GM23248 (cell line): ENCODE results near the gene RNF186. TPM values are rescaled to one million over a fixed set of nuclear protein-coding genes. Genes with fewer than 3 reads are reported as not detected.
A peak's percentile ranks its signal among the peaks of the same experiment; 100 is the strongest.

ENCODE experiments used
- DNase-seq: peaks from one replicate; pipeline ENCODE4 v3.0.0-alpha.2; 2015
- H2AFZ ChIP-seq: fragments of 200-600 bp; sonication (generic); 2 replicates; pipeline ENCODE4 v1.6.1; 2016; ENCODE audit warnings: antibody characterized with exemption
- H3F3A ChIP-seq: fragments of 200-600 bp; sonication (generic); 2 replicates; pipeline ENCODE4 v1.6.1; 2016; ENCODE audit warnings: mild to moderate bottlenecking, antibody characterized with exemption, mixed run types; ENCODE audit not compliant: insufficient read depth
- H3K27ac ChIP-seq: fragments of 200-600 bp; sonication (generic); 2 replicates; pipeline ENCODE4 v1.5.1; 2016; ENCODE audit warnings: mild to moderate bottlenecking
- H3K27me3 ChIP-seq: fragments of 200-600 bp; sonication (generic); replicated peaks from 2 replicates; pipeline ENCODE4 v1.6.1; 2016; ENCODE audit warnings: mild to moderate bottlenecking; ENCODE audit not compliant: insufficient read depth
- H3K36me3 ChIP-seq: fragments of 200-600 bp; sonication (generic); 2 replicates; pipeline ENCODE4 v1.6.1; 2016; ENCODE audit warnings: low read depth, mild to moderate bottlenecking
- H3K4me1 ChIP-seq: fragments of 200-600 bp; sonication (generic); 2 replicates; pipeline ENCODE4 v1.6.1; 2016; ENCODE audit warnings: mild to moderate bottlenecking; ENCODE audit not compliant: insufficient read depth
- H3K4me2 ChIP-seq: fragments of 200-600 bp; sonication (generic); one replicate; pipeline ENCODE4 v1.6.1; 2016; ENCODE audit warnings: mild to moderate bottlenecking; ENCODE audit not compliant: unreplicated experiment
- H3K4me3 ChIP-seq: fragments of 200-600 bp; sonication (generic); 2 replicates; pipeline ENCODE4 v1.5.1; 2016; ENCODE audit warnings: mild to moderate bottlenecking
- H3K79me2 ChIP-seq: fragments of 200-600 bp; sonication (generic); 2 replicates; pipeline ENCODE4 v1.6.1; 2016; ENCODE audit warnings: mild to moderate bottlenecking; ENCODE audit not compliant: insufficient read depth
- H3K9ac ChIP-seq: fragments of 200-600 bp; sonication (generic); 2 replicates; pipeline ENCODE4 v1.6.1; 2016; ENCODE audit warnings: mild to moderate bottlenecking
- H3K9me2 ChIP-seq: fragments of 200-600 bp; sonication (generic); 2 replicates; pipeline ENCODE4 v1.6.1; 2016; ENCODE audit warnings: mixed run types, mild to moderate bottlenecking, moderate library complexity; ENCODE audit not compliant: insufficient read depth
- H3K9me3 ChIP-seq: fragments of 200-600 bp; sonication (generic); one replicate; pipeline ENCODE4 v1.6.1; 2017; ENCODE audit warnings: low read depth
- H4K20me1 ChIP-seq: fragments of 200-600 bp; sonication (generic); 2 replicates; pipeline ENCODE4 v1.6.0; 2016; ENCODE audit not compliant: insufficient read depth
- EZH2 ChIP-seq: fragments of 200-600 bp; sonication (generic); IDR thresholded peaks from 2 replicates; pipeline ENCODE4 v1.6.1; 2018; ENCODE audit warnings: antibody characterized with exemption, mild to moderate bottlenecking; ENCODE audit not compliant: insufficient read depth, poor library complexity, severe bottlenecking
- EZH2phosphoT487 ChIP-seq: fragments of 200-600 bp; sonication (generic); IDR thresholded peaks from 2 replicates; pipeline ENCODE4 v1.6.1; 2018; ENCODE audit warnings: antibody characterized with exemption, moderate library complexity, mild to moderate bottlenecking, low read depth; ENCODE audit not compliant: insufficient read depth
- WGBS, 2 experiments: methylation state at CpG; one replicate each; pipeline ENCODE4 v1.1.6; 2015 to 2017; ENCODE audit warnings: low lambda C conversion rate in 2 of 2, low coverage in 1 of 2; ENCODE audit errors: missing lambda C conversion rate in 2 of 2; 5-methylcytosine and 5-hydroxymethylcytosine counted together
- in situ Hi-C: fragments of 300-500 bp; cut with MboI; formaldehyde crosslinking; loops from 2 replicates; pipeline ENCODE4 v1.15.0; 2020
- polyA plus RNA-seq: library from polyadenylated mRNA; unstranded; fragments of >200 nt; fragmentation: Nextera tagmentation; extraction: Ambion mirVana; gene quantifications from 2 replicates; pipeline ENCODE4 v1.2.1, GENCODE V29; 2016
- total RNA-seq: library from RNA; depleted of rRNA; stranded (reverse); fragments of >200 nt; shearing (Covaris generic); gene quantifications from 2 replicates; pipeline ENCODE4 v1.2.3, GENCODE V29; 2014

The RNF186 gene
- total and polyA plus RNA-seq, 2 experiments from 2014 or later, result not detected

DNA sequence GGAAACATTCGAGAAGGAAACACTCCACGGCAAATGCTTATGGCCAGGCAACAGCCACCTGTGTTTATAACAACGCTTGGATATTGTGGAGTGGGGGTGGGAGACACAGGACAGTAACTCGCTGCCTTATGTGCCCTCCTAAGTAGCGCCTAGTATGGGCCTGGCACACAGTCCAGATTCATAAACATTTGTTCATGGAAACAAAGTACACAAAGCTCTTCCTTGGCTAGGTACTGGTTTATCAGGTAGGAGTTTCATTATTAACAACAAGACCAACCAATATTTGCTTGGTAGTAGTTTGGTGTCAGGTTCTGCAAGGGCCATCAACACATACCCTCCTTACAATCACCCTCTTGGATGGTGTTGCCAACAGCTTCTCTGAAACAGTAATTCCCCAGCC, 38.8 kb downstream of the RNF186 start:
- no peaks in the 10 kb centered on the region for H3K27me3 ChIP-seq
- no peak overlapping the region for H3K27ac ChIP-seq
- in situ Hi-C loops, result no loop called here
- DNase-seq, result no peak
- no peak overlapping the region for H3K9ac ChIP-seq
- H3K79me2 ChIP-seq, result no peaks in the 10 kb centered on the region
- WGBS, 2 experiments, result 84 to 88% methylated on average over 5 of the region's 5 CpGs
- no peak overlapping the region for H3K4me2 ChIP-seq
- H3K36me3 ChIP-seq, result no peaks in the 10 kb centered on the region; the same call in 1 of the 2 replicates
- no peaks in the 10 kb centered on the region for H4K20me1 ChIP-seq
- H2AFZ ChIP-seq, result no peak overlapping the region
- H3F3A ChIP-seq, result no peaks in the 10 kb centered on the region
- no peaks in the 10 kb centered on the region for H3K9me3 ChIP-seq
- TF ChIP-seq EZH2phosphoT487, result no peak
- no peak for TF ChIP-seq EZH2
- no peaks in the 10 kb centered on the region for H3K9me2 ChIP-seq
- H3K4me3 ChIP-seq, result no peak overlapping the region
- H3K4me1 ChIP-seq, result no peaks in the 10 kb centered on the region

DNA sequence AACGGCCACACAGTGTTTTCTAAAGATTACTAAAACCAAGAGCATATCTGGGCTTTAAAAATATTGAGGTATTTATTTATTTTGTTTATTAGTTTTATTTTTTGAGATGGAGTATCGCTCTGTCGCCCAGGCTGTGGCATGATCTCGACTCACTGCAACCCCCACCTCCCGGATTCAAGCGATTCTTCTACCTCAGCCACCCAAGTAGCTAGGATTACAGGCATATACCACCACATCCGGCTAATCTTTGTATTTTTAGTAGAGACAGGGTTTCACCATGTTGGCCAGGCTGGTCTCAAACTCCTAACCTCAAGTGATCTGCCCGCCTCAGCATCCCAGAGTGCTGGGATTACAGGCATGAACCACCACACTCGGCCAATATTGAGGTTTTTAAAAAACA, 39.3 kb downstream of the RNF186 start:
- H3K9me2 ChIP-seq, result no peaks in the 10 kb centered on the region
- H4K20me1 ChIP-seq, result no peaks in the 10 kb centered on the region
- no peak overlapping the region for H3K27ac ChIP-seq
- no peaks in the 10 kb centered on the region for H3K79me2 ChIP-seq
- no peaks in the 10 kb centered on the region; the same call in 1 of the 2 replicates for H3K36me3 ChIP-seq
- no peaks in the 10 kb centered on the region for H3K4me1 ChIP-seq
- H2AFZ ChIP-seq, result no peak overlapping the region
- no peak overlapping the region for H3K4me3 ChIP-seq
- DNase-seq, result no peak
- in situ Hi-C loops, result no loop called here
- H3K9me3 ChIP-seq, result no peaks in the 10 kb centered on the region
- H3K9ac ChIP-seq, result no peak overlapping the region
- TF ChIP-seq EZH2 (no peak), EZH2phosphoT487 (no peak)
- no peaks in the 10 kb centered on the region for H3F3A ChIP-seq
- 96 to 98% methylated on average over 9 of the region's 9 CpGs for WGBS, 2 experiments
- H3K4me2 ChIP-seq, result no peak overlapping the region
- H3K27me3 ChIP-seq, result no peaks in the 10 kb centered on the region

DNA sequence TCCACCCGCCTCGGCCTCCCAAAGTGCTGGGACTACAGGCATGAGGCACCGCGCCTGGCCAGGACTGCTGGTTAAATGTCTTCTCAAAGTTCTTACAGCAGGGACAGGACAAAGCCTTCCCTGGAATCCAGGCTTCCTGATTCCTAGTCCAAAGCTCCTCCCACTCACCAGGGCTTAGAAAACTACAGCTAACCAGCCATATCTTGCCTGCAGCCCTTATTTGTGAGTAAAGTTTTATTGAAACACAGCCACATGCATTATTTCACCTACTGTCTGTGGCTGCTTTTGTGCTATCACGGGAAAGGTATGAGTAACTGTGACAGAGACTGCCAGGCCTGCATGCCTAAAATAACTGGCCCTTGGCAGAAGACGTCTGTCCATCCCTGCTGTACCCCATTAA, 39.8 kb downstream of the RNF186 start:
- H3K9me3 ChIP-seq, result no peaks in the 10 kb centered on the region
- no peak overlapping the region for H3K4me3 ChIP-seq
- peak; percentile 16 for DNase-seq
- H3F3A ChIP-seq, result no peaks in the 10 kb centered on the region
- no peaks in the 10 kb centered on the region; the same call in 1 of the 2 replicates for H3K36me3 ChIP-seq
- TF ChIP-seq EZH2 (no peak), EZH2phosphoT487 (no peak)
- H3K9ac ChIP-seq, result no peak overlapping the region
- H3K4me2 ChIP-seq, result no peak overlapping the region
- H3K4me1 ChIP-seq, result no peaks in the 10 kb centered on the region
- no peaks in the 10 kb centered on the region for H3K79me2 ChIP-seq
- no peaks in the 10 kb centered on the region for H3K9me2 ChIP-seq
- in situ Hi-C loops, result no loop called here
- no peak overlapping the region for H3K27ac ChIP-seq
- WGBS, 2 experiments, result 75 to 79% methylated on average over 6 of the region's 6 CpGs
- no peaks in the 10 kb centered on the region for H3K27me3 ChIP-seq
- H4K20me1 ChIP-seq, result no peaks in the 10 kb centered on the region
- H2AFZ ChIP-seq, result no peak overlapping the region

DNA sequence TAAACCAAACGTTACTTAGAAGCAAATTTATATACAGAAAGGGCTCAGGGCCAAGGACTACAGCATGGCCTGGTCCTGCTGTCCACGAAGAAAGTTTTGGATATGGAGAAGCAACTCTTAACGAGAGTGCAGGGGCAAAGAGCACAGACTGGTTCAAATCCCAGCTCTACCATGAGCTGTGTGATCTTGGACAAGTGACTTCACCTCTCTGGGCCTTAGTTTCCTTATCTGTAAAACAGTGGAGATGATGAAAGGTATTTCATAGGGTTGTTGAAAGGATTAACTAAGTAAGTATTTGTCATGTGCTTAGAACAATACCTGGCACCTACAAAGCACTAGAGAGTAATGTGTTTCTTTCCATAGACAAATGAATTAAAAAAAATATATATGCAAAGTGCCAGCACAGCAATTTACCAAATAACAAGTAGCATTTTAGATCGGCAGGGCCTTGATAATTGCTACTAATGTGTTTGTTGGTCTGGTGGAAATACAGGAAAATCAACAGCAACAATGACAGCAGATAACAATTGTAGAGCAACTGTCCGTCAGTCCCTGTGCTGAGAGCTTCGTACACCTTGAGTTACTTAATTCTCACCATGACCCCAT, 40.8 kb downstream of the RNF186 start:
- WGBS, 2 experiments, result 72 to 76% methylated on average over 6 of the region's 6 CpGs
- Histone ChIP-seq H3K4me2 (no peak overlapping the region), H3K4me1 (no peaks in the 10 kb centered on the region), H3K9me3 (no peaks in the 10 kb centered on the region), H3F3A (no peaks in the 10 kb centered on the region), H3K36me3 (no peaks in the 10 kb centered on the region; the same call in 1 of the 2 replicates), H4K20me1 (no peaks in the 10 kb centered on the region), H2AFZ (no peak overlapping the region), H3K9me2 (no peaks in the 10 kb centered on the region), H3K9ac (no peak overlapping the region), H3K27ac (no peak overlapping the region), H3K27me3 (no peaks in the 10 kb centered on the region), H3K4me3 (no peak overlapping the region), H3K79me2 (no peaks in the 10 kb centered on the region)
- in situ Hi-C loops, result no loop called here
- TF ChIP-seq EZH2 (no peak), EZH2phosphoT487 (no peak)
- no peak for DNase-seq
